GM19240 (cell line): ENCODE measurements around the gene ACRV1.
"Not testable (repeated sequence)": the region's sequence is repeated elsewhere in the genome, so short reads cannot be mapped to it uniquely, and the experiment has no call there.

Source experiments
- DNase-seq: peaks from one replicate; pipeline ENCODE4 v3.0.0; 2011; ENCODE audit warnings: low spot score; ENCODE audit not compliant: insufficient read length

The ACRV1 gene

GRCh38 chr11:125680747-125681146 lies at the start of gene ACRV1:
ACRV1 (minus strand) TSS chr11:125680847; CDS start chr11:125680780, 67 bp downstream.
- DNase-seq: no peak

GRCh38 chr11:125728969-125729368 lies 48.3 kb upstream of the ACRV1 start:
- DNase-seq: no peak

- DNase-seq: no peak
Measured at GRCh38 chr11:125724125-125724524, 43.5 kb upstream of the ACRV1 start.

- DNase-seq: no peak
Measured at GRCh38 chr11:125720781-125721180, 40.1 kb upstream of the ACRV1 start.

DNA sequence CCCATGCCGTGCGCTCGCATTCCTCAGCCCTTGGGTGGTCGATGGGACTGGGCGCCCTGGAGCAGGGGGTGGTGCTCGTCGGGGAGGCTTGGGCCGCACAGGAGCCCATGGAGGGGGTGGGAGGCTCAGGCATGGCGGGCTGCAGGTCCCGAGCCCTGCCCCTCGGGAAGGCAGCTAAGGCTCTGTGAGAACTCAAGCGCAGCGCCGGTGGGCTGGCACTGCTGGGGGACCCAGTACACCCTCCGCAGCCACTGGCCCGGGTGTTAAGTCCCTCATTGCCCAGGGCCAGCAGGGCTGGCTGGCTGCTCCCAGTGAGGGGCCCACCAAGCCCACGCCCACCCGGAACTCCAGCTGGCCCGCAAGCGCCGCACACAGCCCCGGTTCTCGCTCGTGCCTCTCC lies 24.0 kb upstream of the ACRV1 start:
- DNase-seq: not testable (repeated sequence)

GRCh38 chr11:125701858-125702621 lies 21.4 kb upstream of the ACRV1 start:
- no peak for DNase-seq

GRCh38 chr11:125701018-125701610 lies 20.5 kb upstream of the ACRV1 start:
- no peak for DNase-seq

GRCh38 chr11:125694951-125695350 lies 14.3 kb upstream of the ACRV1 start:
- DNase-seq: no peak

DNA sequence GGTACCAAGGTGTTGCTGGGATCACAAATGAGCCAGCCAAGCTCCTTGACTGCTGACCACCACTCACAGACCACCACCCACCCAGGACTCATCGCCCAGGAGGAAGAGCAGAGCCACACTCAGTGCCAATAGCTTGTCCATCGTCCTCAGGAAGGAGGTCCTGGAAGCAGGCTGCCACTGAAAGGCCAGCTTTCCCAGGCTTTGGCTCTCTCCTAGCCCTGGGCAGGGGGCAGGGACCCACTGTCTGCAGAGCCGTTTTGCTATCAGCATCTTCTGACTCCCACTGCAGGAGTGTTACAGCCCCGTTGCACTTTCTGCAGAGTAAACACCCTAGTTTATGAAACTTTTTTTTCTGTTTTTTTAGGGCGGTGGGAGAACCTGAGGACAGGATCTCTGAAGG lies 12.2 kb upstream of the ACRV1 start:
- no peak for DNase-seq

- DNase-seq: no peak
Measured at GRCh38 chr11:125690006-125690405, 9.4 kb upstream of the ACRV1 start.

GRCh38 chr11:125689274-125689859 lies 8.7 kb upstream of the ACRV1 start:
- no peak for DNase-seq

DNA sequence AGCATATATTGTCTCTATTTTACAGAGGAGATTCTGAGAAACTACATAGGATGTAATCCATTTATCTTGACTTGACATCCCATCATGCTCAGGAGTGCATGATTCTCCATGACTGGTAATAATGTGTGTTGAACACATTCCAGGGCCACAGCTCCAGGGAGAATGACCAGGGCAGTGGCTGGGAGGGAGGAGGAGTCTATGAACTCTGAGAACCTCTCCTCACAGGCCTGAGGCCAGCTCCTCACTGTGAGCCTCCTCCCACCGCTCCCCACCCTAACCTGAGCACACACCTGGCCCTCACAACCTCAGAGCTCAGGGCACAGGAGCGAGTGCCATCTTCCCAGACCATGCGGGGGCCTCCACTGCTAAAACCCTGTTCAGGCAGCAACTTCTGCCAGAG lies 8.0 kb upstream of the ACRV1 start:
- no peak for DNase-seq

DNA sequence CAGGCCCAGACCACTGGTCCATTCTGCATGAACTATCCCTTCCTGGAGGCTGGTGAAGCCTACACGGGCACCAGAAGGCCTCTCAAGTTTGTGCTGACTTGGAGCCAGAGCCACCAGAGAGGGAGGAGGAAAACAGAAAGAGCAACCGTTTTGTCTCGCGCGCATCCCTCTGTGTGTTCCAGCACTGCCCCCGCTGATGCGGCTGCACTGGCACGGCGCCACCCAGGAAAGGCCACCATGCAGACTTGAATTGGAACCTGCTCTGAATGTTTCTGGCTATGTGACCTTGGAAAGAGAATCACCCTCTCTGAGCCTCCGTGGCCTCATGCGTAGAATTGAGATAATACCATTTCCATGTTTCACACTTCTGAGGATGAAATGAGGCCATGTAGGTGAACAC lies 7.4 kb upstream of the ACRV1 start:
- no peak for DNase-seq

GRCh38 chr11:125685228-125685627 lies 4.6 kb upstream of the ACRV1 start:
- DNase-seq: no peak

- DNase-seq: no peak
Measured at GRCh38 chr11:125679837-125680236, 810 bp downstream of the ACRV1 start.

- no peak for DNase-seq
Measured at GRCh38 chr11:125679397-125679796, 1.2 kb downstream of the ACRV1 start.

DNA sequence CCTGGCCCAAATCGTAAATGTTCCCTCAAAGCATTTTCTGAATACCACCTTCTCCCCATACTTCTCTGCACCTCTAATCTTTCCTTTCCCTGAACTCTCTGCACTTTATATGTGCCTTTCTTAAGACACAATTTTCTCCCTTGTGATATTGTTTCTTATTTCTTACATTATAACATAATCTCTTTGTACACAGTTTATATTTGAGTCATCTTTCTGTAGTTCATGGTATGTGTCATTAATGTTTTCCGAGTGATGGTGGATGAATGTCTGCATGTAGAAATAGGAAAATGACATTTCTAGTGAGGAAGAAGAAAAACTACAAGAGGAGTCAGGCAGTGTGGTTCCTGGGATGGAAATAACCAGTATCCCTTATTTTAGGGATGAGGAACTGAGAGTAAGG lies 5.5 kb downstream of the ACRV1 start:
- DNase-seq: no peak

- no peak for DNase-seq
Measured at GRCh38 chr11:125674210-125674609, 6.4 kb downstream of the ACRV1 start.

DNA sequence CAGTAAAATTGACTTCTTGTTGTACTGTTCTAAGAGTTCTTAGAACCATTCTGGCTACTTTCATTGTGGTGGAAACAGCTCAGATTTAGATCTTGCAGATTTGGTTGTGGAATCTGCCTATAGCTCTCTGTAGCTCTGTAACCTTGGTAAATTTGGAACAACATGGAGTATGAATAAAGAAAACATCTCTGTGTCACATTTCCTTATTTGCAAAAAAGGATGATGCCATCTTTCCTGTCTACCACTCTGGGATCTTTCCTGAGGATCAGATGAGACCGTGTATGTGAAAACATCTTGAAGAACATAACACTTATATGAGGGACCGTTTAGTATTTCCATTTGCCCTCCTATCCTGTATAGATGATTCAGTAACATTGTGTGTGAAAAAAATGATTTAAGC lies 9.1 kb downstream of the ACRV1 start:
- no peak for DNase-seq

DNA sequence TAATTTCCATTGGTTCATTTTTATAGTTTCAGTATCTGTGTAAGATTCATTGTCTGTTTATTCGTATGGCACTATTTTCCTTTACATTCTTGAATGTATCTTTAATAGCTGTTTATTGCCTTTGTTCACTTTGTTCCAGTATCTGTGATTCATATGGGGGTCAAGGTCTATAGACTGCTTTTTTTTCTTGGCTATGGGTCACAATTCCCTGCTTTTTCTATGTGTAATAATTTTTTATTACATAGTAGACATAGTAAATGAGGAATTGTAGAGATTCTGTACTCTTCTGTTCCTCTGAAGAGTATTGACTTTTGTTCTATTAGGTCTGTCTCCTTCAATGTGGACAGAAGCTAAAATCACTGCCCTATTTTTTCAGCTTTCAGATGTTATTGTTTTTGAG lies 10.5 kb downstream of the ACRV1 start:
- DNase-seq: no peak

GRCh38 chr11:125667151-125667550 lies 13.5 kb downstream of the ACRV1 start:
- no peak for DNase-seq

- no peak for DNase-seq
Measured at GRCh38 chr11:125663910-125664309, 16.7 kb downstream of the ACRV1 start.

DNA sequence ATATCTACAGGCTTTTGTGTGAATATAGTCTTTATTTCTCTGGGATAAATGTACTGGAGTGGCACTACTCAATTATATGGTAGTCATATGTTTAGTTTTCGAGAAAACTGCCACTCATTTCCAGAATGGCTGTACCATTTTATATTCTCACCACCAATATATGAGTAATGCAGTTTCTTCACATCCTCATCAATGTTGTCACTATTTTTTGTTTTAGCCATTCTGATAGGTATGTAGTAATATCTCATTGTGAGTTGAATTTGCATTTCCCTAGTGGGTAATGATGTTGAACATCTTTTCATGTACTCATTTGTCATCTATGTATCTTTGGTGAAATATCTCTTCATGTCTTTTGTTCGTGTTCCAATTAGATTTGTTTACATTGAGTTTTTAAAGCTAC lies 18.0 kb downstream of the ACRV1 start:
- no peak for DNase-seq
